Measurements from ENCODE around the gene ATP5F1C.
"Not testable (repeated sequence)": the region's sequence is repeated elsewhere in the genome, so short reads cannot be mapped to it uniquely, and the experiment has no call there.

- not testable (repeated sequence) for TF ChIP-seq GATA2 (CRISPR knock-in tag; IDR thresholded peaks at IDR 0.05); SMC3 (IDR thresholded peaks at IDR 0.05; ENCODE audit: low read depth, low read length); MXI1 (IDR thresholded peaks at IDR 0.05; ENCODE audit: low read depth, low read length); JUND (IDR thresholded peaks at IDR 0.05); POLR2AphosphoS5 (IDR thresholded peaks at IDR 0.05; ENCODE audit: low read depth, low read length); EP300 (IDR thresholded peaks at IDR 0.05; ENCODE audit: borderline replicate concordance in 1 of 2, low read depth in 1 of 2, low read length in 1 of 2); RCOR1 (IDR thresholded peaks at IDR 0.05; ENCODE audit: low read length); NRF1 (IDR thresholded peaks at IDR 0.05; ENCODE audit: low read depth, low read length)
- TF ChIP-seq, protein P1, sequence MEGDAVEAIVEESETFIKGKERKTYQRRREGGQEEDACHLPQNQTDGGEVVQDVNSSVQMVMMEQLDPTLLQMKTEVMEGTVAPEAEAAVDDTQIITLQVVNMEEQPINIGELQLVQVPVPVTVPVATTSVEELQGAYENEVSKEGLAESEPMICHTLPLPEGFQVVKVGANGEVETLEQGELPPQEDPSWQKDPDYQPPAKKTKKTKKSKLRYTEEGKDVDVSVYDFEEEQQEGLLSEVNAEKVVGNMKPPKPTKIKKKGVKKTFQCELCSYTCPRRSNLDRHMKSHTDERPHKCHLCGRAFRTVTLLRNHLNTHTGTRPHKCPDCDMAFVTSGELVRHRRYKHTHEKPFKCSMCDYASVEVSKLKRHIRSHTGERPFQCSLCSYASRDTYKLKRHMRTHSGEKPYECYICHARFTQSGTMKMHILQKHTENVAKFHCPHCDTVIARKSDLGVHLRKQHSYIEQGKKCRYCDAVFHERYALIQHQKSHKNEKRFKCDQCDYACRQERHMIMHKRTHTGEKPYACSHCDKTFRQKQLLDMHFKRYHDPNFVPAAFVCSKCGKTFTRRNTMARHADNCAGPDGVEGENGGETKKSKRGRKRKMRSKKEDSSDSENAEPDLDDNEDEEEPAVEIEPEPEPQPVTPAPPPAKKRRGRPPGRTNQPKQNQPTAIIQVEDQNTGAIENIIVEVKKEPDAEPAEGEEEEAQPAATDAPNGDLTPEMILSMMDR (IDR thresholded peaks at IDR 0.05), result not testable (repeated sequence)
- TF ChIP-seq, protein P2, sequence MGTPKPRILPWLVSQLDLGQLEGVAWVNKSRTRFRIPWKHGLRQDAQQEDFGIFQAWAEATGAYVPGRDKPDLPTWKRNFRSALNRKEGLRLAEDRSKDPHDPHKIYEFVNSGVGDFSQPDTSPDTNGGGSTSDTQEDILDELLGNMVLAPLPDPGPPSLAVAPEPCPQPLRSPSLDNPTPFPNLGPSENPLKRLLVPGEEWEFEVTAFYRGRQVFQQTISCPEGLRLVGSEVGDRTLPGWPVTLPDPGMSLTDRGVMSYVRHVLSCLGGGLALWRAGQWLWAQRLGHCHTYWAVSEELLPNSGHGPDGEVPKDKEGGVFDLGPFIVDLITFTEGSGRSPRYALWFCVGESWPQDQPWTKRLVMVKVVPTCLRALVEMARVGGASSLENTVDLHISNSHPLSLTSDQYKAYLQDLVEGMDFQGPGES (IDR thresholded peaks at IDR 0.05; ENCODE audit: low read depth, low read length), result not testable (repeated sequence)
- TF ChIP-seq, protein P3, sequence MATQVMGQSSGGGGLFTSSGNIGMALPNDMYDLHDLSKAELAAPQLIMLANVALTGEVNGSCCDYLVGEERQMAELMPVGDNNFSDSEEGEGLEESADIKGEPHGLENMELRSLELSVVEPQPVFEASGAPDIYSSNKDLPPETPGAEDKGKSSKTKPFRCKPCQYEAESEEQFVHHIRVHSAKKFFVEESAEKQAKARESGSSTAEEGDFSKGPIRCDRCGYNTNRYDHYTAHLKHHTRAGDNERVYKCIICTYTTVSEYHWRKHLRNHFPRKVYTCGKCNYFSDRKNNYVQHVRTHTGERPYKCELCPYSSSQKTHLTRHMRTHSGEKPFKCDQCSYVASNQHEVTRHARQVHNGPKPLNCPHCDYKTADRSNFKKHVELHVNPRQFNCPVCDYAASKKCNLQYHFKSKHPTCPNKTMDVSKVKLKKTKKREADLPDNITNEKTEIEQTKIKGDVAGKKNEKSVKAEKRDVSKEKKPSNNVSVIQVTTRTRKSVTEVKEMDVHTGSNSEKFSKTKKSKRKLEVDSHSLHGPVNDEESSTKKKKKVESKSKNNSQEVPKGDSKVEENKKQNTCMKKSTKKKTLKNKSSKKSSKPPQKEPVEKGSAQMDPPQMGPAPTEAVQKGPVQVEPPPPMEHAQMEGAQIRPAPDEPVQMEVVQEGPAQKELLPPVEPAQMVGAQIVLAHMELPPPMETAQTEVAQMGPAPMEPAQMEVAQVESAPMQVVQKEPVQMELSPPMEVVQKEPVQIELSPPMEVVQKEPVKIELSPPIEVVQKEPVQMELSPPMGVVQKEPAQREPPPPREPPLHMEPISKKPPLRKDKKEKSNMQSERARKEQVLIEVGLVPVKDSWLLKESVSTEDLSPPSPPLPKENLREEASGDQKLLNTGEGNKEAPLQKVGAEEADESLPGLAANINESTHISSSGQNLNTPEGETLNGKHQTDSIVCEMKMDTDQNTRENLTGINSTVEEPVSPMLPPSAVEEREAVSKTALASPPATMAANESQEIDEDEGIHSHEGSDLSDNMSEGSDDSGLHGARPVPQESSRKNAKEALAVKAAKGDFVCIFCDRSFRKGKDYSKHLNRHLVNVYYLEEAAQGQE (IDR thresholded peaks at IDR 0.05; ENCODE audit: low read depth, low read length), result not testable (repeated sequence)
Observed at GRCh38 chr10:7811743-7812142, 23.8 kb downstream of the ATP5F1C start.

All from SK-N-SH (cell line).